HG03025 (cell line): ENCODE results near the gene TSPAN10.

Experiments used
- ATAC-seq: cut with Tn5 transposase; IDR thresholded peaks from one replicate; pipeline ENCODE4 v1.9.1; 2021; ENCODE audit warnings: mild to moderate bottlenecking, moderate library complexity; ENCODE audit not compliant: unreplicated experiment, low FRiP score

Gene TSPAN10

DNA sequence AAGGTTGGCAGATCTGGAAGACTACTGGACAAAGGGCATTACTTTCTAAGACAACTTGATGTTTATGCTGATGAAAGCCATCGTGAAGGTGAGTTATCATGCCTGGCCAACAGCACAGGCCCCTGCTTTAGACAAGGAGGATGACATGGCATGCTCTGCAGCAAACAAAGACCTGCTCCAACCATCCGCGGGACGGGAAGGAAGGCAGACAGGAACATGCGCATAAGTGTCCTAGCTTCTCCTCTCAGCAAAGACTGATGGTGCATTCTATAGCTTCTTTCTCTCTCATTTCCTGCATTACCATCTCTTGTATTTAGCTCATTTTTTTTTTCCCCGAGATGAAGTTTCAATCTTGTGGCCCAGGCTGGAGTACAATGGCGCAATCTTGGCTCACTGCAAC lies 5.5 kb upstream of the TSPAN10 start:
- ATAC-seq = no peak

DNA sequence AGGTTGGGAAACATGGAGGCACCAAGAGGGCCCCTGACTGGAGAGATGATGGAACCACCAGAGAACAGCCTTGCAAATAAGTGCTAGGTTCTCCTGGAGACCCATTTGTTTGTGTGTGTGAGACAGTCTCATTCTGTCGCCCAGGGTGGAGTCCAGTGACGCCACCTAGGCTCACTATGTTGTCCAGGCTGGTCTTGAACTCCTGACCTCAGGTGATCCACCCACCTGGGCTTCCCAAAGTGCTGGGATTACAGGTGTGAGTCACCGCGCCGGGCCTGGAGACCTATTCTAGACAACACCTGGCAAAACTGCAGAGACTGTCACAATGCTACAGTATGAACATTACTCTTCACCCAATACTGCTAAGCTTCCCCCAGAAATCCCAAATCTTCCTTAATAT lies 1.6 kb upstream of the TSPAN10 start:
- no peak for ATAC-seq

DNA sequence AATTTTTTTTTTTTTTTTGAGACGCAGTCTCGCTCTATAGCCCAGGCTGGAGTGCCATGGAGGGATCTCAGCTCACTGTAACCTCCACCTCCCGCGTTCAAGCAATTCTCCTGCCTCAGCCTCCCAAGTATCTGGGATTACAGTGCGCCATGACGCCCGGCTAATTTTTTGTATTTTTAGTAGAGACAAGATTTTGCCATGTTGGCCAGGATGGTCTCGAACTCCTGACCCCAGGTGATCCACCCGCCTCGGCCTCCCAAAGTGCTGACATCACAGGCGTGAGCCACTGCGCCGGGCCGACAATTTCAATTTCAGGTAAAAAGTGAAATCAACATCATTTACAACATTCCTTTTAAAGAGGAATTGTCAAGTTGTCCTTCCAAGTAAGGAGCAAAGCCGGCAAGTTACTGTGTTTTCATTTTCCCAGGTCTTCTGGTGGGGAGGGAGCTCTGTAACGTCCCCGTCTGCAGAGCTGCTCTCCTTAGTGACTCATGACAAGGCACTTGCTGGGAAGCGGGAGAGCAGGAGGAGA lies 957 bp upstream of the TSPAN10 start:
- ATAC-seq = no peak

DNA sequence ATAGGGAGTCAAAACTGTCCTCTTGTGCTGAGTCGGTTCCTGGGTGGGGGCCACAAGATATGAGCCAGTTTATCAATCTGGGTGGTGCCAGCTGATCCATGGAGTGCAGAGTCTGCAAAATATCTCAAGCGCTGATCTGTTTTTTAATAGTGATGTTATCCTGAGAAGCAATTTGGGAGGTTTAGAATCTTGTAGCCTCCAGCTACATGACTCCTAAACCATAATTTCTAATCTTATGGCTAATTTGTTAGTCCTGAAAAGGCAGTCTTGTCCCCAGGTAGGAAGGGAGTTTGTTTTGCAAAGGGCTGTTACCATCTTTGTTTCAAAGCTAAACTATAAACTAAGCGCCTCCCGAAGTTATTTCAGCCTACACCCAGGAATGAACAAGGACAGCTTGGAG lies 1.7 kb downstream of the TSPAN10 start:
- no peak for ATAC-seq

DNA sequence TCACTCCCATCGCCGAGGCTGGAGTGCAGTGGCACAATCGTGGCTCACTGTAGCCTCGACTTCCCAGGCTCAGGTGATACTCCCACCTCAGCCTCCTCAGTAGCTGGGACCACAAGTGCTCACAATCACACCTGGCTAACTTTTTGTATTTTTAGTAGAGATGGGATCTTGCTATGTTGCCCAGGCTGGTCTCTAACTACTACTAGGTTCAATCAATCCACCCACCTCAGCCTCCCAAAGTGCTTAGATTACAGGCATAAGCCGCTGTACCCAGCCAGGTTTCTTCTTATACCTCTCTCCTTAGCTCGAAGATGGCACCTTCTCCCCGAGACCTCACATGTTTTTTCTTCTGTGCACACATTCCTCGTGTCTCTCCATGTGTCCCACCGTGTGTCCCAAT lies 3.0 kb downstream of the TSPAN10 start:
- ATAC-seq = no peak

DNA sequence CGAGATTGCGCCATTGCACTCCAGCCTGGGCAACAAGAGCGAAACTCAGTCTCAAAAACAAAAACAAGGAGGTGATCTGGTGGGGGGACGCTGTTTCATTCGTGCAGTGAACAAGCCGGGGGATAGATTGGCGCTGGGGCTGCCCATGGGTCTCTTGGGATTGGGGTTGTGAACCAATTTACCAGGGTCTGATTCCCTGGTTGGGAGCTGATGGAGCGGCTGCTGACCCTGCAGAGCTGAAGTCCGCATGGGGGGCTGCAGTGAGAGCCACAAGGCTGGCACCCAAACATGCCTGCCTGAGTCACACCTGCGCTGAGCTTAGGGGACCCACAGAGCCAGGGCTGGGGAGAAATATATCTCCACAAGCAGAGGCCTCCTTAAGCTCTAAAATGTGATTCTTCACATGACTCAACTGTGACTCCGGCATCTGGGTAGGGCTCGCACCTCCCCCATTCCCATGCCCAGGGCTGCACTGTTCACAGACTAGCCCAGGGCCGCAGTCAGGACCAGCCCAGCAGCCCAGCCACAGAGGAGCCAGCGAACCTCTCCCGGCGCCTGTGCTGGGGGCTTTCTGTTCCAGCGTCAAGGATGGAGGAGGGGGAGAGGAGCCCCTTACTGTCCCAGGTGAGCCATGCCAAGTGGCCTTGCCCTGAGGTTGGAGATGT lies 5.0 kb downstream of the TSPAN10 start:
- no peak for ATAC-seq

DNA sequence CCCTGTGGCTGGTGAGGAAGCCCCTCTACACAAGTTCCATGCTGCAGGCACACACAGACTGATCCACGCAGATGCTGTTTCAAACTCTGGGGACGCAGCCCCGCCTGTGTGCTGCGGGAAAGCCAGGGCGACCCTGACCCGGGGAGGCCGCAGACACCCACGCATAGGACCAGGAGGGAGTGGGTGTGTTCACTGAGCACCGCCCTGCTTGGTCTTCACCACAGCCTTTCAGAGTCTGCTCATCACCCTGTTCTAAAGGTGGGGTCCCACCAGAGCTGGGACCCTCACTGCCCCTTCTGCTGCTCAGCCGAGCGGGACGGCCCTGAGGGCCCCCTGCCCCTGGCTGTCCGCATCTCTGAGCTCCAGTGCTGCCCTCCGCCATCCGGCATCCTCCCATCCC lies 7.5 kb downstream of the TSPAN10 start:
- no peak for ATAC-seq

DNA sequence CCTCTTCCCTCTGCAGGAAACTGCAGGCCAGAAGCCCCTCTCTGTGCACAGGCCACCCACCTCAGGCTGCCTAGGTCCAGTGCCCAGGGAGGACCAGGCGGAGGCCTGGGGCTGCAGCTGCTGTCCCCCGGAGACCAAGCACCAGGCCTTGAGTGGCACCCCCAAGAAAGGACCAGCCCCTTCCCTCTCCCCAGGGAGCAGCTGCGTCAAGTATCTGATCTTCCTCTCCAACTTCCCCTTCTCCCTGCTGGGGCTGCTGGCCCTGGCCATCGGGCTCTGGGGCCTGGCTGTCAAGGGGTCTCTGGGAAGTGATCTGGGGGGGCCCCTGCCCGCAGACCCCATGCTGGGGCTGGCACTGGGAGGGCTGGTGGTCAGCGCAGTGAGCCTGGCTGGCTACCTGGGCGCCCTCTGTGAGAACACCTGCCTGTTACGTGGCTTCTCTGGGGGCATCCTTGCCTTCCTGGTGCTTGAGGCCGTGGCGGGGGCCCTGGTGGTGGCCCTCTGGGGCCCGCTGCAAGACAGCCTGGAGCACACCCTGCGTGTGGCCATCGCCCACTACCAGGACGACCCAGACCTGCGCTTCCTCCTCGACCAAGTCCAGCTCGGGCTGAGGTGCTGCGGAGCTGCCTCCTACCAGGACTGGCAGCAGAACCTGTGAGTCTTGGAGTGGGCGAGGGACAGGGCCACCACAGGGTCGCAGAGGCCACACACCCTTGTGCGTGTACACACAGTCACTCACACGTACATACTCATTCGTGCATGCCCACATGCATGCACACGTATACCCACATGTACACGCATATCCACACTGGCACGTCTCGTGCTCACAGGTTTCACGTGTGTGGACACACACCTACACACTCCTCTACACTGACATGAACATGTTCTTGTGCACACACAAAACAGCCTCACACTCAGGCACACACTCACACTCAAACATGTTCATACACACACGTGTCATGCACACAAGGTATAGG lies 8.3 kb downstream of the TSPAN10 start:
- ATAC-seq = no peak

DNA sequence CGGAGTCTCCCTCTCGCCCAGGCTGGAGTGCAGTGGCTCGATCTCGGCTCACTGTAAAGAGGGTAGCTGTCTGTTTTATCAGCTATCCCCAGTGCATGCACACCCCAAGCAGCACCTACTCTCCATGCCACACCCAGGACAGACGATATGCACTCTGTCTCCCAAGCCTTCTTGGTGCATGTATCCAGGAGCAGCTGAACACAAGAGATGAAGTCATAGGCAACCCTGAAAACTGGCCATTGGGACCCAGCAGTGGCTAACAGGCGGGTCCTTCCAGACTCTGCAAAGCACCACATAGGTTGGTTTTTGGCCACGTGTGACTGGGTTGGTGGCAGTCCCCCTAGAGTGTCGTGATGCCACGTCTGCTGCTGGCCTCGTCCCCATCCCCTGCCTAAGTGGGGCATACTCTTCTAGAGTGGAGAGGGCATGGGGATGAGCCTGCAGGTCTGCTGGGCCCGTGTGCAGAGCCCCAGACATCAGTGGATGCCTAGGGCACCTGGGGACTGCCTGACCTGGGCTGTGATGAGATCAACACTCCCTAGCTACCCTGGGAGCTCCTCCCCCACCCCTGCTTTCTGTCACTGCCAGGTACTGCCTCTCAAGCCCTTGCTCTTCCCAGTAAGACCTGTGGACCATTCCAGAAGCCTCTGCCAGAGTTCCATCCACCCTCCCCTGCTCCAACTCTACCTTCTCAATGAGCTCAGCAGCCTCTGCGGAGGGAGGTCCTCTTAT lies 10.0 kb downstream of the TSPAN10 start:
- no peak for ATAC-seq

DNA sequence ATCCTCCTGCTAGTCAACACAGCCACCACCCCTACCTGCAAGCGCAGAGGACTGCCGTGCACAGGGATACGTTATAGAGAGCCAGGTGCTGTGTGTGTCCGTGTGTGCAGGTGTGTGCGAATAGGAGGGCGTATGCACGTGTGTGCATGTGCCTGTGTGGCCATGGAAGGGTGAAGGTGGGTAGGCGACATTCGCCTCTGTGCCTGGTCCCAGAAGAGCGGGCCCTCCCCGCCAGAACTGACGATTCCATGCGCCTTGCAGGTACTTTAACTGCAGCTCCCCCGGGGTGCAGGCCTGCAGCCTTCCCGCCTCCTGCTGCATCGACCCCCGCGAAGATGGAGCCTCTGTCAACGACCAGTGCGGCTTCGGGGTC lies 10.6 kb downstream of the TSPAN10 start:
- ATAC-seq = no peak

DNA sequence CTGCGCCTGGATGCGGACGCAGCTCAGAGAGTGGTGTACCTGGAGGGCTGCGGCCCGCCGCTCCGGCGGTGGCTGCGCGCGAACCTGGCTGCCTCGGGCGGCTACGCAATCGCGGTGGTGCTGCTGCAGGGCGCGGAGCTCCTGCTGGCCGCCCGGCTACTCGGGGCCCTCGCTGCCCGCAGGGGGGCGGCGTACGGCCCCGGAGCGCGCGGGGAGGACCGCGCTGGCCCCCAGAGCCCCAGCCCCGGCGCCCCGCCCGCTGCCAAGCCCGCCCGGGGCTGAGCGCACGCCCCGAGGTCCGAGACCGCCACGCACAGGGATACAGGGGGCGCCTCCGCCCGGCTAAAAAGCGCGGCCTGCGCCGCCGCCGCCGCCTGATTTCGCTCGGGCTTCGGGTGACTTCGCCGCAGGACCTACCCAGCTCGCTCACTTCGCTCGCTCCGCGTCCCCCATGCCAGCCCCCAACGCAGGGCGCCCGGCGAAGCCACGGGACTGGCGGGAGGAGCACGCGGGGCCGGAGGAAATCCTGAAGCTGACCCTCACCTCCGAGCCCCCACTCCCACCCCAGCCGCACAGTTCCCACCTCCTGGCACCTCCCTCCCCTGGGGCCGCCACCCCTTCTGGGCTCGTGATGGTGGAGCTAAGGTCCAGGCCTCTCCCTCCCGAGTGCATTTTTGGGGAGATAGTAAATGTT lies 11.2 kb downstream of the TSPAN10 start:
- no peak for ATAC-seq

DNA sequence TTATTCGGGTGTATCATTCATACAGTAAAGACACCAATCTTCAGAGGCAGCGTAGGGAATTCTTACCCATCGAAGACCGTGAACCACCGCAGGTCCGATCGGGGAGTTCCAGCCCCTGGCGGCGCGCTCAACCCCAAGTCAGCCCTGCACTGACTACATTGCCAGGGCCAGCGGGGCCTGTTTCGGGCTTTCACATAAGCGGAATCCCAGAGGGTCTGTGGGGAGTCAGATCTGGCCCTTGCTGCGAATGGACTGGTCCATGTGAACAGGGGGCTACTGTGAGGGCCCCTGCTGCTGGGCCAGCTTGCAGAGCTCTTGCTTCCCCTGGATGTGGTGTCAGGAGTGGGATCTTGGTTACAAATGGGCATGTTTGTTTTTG lies 11.7 kb downstream of the TSPAN10 start:
- ATAC-seq = no peak

DNA sequence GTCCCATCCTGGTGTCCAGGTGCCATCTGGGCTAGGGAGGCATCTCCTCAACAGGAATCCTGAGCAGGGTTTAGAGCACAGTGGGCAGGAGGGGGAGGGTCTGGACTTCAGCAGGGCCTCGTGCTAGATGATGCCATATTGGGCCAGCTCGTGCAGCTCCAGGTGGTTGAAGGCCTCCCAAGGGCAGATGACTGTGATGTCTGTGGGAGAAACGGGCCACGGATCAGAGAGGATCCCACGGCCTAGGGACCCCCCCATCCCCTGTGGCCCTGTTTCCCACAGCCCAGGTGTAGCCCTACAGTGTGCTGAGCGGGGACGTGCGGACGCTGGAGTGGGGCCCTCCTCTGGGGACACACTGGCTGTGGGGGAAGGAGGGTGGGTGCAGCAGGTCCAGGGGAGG lies 14.0 kb downstream of the TSPAN10 start:
- ATAC-seq = no peak

DNA sequence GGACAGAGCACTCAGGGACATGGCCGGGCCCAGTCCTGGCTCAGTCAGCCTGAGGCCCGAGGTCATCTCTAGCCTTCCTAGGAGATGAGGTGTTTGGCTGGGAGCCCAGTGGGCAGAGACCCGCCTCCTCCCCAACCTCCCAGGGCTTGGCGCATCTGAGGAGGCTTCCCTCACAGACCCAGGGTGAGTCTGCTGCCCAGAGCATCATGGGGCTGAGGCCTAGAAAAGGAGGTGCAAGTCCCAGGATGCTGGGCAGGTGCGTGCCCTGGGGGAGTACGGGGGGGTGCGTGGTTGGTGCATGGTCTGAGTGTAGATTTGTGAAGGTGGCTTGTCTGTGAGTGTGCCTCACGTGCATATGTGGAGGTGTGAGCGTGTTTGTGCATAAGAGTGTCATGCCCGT lies 14.7 kb downstream of the TSPAN10 start:
- ATAC-seq = no peak

DNA sequence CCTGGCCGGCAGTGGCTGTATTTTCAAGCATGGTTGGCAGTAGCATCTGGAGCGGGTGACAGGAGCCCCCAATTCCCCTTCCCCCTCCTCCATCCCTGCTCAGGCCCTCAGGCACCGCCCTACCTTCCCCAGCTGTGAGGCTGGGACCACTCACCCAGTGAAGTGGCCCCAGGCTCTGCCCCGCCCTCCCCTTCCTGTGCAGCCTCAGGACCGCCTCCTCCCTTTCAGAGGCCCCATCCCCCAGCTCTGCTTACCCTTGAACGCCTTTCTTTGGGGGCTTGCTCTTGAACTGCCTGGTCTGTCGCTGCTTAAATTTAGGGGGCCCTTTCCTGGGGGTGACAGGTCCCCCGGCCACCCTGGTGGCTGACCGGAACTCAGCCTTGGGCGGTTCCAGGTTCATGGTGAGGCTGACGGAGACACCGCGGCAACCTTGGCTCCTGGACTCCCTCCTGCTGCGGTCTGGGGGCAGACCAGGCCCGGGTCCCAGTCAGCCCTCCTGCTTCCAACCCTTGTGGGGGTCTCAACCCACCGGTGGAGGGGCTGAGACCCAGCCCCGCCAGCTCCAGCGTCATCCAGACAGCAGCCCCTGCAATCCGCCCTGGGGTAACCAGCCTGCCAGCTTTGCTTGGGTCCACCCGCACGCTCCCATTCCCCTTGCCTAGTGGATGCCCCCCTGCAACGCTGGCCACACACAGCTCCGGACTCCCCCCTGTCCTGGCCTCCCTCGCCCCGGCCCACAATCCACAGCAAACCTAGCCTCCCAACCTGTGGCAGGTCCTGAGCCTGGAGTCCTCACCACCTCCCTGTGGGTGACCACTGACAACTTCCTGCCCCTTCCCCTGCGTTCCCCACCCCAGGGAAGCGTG lies 16.1 kb downstream of the TSPAN10 start:
- no peak for ATAC-seq

DNA sequence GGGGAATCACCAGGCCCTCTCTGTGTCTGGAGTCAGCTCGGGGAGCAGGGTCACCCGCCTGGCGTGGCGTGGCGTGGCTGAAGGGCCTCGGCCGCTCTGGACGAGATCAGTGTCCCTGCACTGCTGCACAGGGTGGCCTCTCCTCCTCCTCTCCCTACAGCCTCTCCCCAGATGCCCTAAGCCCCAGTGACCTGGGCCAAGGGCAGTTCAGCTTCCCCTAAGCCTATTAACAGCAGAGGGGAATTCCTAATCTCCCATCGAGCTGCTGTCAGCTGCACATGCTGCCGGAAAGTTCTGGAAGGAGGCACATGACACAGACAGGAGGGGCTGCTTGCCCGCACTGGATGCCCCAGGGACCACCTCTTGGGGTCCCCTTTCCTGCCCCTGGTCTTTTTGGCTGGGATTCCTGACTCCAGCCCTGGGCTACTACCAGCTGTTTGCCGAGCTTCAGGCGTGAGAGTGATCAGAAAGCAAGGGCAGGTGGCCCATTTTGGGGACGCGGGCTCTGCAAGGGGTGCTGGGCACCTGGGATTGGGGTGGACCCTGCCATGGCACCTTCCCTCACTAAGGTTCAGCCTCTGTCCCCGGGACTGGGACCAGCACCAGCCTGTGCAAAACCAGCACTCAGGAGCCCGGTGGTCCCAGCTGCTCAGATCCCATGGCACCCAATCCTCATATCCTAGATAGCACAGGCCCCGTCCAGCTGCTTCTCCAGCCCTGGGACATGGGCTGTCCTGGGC lies 18.6 kb downstream of the TSPAN10 start:
- no peak for ATAC-seq

DNA sequence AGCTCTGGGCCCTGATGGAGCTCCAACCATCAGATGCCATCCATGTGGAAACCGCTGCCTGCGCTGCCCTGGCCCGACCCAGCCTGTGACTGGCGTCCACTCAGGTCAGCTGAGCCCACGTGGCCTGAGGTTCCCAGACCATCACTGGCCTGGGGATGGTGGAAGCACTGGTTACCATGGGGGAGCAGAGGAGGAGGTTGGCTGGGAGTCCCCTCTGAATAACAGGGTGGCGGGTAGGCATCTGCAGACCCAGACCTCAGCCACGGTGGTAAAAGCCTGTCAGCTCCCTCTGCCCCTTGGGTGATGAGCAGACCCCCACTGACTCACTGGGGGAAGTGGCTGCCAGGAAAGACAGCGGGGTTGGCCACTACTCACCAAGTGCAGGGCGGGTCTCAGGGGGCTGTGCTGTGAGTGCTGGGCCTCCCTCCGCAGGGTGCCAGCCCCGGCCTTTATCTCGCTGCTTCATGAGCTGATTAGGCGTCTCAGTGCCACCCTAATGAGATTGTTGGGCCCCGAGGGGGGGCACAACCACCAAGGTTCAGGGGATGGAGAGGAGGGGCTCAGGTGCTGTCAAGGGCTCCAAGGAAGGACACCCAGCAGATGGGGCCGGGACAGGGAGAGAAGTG lies 19.2 kb downstream of the TSPAN10 start, which contains the start of gene PDE6G:
Gene PDE6G (minus strand): TSS at position 425 of the 626 bp plus-strand sequence. CDS start 3,237 bp downstream, outside the sequence.
- no peak for ATAC-seq

DNA sequence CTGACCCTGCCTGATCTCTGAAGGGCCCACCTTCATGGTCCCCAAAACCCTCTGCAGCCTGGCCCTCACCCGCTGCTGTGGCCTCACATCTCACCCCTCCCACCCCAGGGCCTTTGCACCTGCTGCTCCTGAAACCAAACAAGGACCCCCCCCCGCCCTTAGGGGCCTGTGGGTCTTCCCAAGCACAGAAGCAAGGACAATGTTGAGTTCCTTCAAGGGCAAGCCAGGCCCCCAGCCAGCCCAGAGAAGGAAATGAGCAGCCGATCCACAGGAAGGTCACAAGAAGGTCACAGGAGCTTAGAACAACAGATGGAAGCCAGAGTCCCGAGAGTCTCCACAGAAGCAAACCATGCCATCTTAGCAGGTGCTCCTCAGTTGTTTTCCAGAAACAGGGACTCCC lies 19.8 kb downstream of the TSPAN10 start:
- ATAC-seq = no peak
